HCEC 1CT (cell line): ENCODE measurements around the gene MKNK2.

Experiments used
- DNase-seq: peaks from one replicate; pipeline ENCODE4 v3.0.0-alpha.2; 2017

MKNK2 gene

DNA sequence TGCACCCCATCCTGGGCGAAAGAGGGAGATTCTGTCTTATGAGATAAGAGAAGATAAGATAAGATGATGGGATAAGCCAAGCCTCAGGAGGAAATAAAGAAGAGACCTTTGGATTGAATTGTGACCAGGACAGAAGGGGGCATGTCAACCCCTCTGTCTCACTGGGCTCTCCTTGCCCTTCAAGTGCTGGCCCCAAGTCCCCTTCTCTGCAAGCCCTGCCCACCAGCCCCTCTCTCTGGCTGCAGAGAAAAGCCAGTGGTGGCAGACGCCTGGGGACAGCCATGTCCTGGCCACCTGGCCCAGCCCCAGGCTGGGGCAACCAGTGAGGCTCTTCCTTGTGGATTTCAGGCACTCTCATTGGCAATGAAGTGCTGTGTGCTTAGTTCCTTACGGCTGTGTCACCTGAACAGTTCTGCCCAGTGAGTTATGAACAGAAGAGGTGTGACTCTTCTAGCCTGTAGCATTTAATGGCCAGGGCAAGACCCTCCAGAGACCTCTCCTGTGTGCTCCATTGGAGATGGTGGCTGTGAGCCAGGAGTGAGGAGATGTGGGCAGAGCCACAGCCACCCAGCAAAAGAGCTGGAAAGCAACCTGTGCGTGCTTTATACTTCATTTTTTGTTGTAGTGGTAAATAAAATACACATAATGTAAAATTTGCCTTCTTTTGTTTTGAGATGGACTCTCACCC lies 29.4 kb downstream of the MKNK2 start:
- no peak for DNase-seq

DNA sequence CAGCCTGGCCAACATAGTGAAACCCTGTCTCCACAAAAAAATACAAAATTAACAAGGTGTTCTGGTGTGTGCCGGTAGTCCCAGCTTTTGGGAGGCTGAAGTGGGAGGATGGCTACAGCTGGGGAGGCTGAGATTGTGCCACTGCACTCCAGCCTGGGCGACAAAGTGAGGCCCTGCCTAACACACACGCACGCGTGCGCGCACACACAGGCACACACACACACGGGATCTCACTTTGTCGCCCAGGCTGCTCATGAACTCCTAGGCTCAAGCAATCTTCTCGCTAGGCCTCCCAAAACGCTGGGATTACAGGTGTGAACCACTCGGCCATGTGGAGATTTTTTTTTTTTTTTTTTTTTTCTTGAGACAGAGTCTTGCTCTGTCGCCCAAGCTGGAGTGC lies 32.3 kb downstream of the MKNK2 start:
- DNase-seq = no peak

DNA sequence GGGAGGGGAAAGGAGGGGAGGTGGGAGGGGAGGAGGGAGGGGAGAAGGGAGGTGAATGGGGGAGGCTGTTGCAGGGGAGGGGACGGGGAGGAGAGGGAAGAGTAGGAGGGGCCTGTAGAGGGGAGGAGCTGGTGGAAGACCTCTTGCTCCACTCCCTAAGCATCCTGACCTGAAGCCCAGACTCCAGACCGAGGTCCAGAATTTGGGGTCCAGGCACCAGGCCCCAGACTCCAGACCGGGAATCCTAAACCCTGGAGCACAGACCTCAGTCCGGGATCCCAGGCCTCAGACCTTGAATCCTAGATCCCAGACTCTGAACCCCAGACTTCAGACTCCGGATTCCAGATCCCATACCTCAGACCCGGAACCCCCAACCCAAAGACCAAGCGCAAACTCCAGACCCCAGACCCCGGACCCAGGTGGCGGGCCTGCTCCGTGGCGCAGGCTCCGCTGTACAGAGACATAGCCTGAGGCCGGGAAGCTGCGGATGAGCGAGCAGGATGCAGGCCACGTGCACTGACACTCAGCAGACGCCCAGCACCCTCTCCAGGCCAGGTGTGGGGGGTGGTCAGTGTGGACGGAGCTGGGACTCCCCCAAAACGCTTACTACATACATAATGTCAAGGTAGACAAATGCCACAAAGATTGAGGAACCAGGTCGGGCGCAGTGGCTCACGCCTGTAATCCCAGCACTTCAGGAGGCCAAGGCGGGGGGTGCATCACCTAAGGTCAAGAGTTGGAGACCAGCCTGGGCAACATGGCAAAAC lies 34.8 kb downstream of the MKNK2 start:
- peak; percentile 88 for DNase-seq

DNA sequence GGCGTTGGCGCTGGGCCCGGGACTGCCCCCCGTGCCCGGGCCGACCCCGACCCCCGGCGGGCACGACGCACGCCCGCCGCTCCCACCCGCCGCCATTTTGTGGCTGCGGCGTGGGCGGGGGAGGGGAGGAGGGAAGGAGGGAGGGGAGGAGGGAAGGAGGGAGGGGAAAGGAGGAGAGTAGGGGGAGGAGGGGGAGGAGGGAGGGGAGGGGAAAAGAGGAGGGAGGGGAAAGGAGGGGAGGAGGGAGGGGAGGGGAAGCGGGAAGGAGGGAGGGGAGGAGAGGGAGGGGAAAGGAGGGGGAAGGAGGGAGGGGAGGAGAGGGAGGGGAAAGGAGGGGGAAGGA lies 35.5 kb downstream of the MKNK2 start, which contains the start of gene BTBD2:
BTBD2 (minus strand) TSS at position 107 of the 343 bp plus-strand sequence; CDS start at position 96, 11 bp downstream.
- peak; percentile 69 for DNase-seq

DNA sequence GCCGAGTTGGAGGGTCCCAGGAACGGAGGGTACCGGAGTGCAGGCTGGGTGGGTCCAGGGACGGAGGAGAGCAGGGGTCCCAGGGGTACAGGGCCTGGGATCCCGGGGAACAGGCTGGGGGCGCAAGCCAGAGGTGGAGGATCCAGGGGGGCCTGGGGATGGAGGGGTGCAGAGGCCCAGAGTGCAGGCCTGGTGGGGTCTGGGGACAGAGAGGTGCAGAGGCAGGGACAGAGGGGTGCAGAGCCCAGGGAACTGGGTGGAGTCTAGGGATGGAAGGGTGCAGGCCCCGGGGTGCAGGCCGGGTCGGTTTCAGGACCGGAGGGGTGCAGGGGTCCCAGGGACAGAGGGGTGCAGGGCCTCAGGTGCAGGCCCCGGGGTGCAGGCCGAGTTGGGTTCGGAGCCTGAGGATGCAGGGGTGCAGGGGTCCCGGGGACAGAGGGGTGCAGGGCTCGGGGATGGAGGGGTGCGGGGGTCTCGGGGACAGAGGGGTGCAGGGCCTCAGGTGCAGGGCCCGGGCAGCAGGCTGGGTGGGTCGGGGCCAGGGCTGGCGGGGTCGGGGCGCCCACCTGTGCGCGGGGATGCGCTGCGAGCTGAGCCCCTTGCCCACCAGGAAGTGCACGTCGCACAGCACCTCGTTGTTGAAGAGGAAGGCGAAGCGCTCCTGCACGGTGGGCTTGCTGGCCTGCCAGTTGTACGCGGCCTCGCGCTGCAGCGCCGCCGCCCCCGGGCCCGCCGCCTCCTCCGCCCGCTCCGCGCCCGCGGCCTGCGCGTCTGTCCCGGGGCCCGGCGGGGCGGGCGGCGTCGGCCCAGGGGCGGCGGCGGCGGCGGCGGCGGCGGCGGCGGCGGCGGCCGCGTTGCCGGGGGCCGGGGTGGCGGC lies 36.1 kb downstream of the MKNK2 start:
- no peak for DNase-seq

DNA sequence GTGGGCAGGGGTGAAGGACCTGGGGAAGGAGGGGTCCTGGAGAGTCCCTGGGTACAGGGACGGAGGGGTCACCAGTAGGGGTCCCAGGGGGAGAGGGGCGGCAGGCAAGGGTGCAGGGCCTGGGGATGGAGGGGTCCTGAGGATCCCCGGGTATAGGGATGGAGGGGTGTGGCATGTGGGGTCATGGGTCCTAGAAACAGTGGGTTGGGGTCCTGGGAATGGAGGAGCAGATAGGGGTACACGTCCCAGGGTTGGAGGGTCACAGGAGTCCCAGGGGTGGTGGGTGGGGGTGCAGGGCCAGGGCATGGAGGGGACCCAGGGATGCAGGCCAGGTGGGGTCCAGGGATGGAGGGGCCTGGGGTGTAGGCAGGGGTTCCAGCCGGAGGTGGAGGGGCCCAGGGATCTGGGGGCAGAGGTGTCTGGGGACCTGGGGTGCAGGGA lies 36.9 kb downstream of the MKNK2 start:
- no peak for DNase-seq

DNA sequence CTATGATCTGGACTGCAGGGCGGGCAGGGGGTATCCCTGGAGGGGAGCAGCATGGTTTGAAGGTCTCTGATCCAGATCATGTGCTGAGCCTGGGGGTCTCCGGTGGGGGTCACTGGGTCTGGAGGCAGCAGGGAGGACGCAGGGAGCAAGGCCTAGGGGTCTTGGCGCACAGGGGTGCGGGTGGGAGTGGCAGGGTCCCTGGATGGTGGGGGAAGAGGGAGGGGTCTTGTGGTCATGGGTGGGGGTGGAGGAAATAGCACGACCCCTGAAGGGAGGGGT lies 37.4 kb downstream of the MKNK2 start:
- no peak for DNase-seq

DNA sequence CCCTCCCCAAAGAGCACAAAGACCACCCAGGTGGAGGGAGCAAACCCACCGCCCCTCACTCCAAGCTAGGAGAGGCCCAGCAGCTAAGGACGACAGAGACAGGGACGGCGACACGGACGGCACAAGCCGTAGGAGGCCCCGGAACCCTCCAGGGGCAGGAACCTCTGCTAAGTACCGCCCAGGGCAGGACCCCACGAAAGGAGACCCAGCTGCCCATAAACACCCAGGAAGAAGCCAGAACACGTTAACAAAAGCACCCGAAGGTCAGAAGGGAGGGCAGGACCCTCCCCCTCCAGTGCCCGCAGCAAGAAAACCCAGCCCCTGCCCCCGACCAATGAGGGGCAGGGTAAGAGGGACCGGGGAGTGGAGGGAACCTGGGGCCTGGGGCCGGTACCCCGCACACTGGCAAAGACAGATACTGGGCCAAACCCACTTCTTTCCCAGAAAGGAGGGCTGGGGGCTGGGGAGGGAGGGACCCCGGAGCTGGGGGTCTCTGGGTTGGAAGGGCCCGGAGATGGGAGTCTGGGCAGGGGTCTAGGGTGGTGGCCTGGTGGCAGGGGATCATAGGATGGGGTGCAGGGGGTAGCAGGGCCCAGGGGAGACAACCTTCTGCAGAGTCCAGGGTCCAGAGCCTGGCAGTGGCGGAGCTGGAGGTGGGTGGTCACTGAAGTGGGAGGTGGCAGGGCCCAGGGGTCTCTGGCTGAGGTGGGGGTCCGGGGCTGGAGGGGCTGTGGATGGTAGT lies 37.9 kb downstream of the MKNK2 start:
- DNase-seq = no peak

DNA sequence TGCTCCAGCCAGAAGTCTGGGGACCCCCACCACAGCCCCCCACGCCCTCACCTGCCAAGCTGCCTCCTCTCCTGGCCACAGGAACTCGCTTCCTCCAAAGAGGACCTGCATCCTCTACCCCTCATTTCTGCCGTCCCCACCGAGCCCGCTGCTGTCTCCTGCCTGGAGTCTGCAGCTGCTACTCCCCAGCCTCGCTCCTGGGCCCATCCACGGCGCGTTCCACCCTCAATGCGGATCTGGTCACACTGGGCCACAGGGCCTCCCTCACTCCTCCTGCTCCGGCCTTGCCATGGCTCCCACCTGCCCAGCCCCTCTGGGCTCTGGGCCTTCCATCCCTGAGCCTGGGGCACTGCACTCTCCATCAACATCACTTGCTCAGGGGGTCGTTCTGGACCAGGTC lies 39.9 kb downstream of the MKNK2 start:
- DNase-seq = no peak

DNA sequence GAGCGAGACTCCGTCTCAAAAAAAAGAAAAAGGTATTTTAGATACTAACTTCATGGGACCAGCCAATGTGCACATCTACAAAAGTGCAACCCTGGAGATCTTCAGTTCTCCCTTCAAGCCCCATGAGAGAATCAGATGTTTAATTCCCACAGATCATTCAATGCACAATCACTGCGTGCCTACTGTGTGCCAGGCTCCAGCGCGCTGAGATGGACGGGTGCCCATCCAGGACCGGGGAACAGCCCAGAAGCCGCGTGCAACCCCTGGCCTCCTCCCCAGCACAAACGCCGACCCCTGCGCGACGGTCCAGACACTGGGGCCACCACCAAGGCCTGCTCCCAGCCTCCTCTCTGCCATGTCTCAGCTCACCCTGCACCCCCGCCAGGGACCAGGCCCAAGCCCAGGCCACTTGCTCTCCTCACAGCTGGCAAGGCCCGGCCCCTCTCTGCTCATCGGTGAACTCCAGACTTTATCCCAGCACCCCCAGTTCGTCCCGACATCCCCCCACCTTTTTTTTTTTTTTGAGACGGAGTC lies 40.8 kb downstream of the MKNK2 start:
- no peak for DNase-seq

DNA sequence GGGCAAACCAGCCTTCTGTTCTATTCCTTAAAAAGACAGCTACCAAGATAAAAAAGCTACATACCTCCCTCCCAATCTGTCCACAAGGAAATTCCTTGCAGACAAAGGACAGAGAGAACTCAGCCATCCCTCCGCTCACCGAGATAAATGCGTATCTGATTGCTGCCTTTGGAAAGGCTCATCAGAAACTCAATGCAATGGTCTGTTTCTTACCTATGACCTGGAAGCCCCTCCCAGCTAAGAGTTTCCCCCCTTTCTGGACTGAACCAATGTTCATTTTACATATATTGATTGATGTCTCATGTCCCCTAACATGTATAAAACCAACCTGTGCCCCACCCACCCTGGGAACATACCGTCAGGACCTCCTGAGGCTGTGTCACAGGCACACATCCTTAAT lies 47.2 kb downstream of the MKNK2 start:
- DNase-seq = no peak

DNA sequence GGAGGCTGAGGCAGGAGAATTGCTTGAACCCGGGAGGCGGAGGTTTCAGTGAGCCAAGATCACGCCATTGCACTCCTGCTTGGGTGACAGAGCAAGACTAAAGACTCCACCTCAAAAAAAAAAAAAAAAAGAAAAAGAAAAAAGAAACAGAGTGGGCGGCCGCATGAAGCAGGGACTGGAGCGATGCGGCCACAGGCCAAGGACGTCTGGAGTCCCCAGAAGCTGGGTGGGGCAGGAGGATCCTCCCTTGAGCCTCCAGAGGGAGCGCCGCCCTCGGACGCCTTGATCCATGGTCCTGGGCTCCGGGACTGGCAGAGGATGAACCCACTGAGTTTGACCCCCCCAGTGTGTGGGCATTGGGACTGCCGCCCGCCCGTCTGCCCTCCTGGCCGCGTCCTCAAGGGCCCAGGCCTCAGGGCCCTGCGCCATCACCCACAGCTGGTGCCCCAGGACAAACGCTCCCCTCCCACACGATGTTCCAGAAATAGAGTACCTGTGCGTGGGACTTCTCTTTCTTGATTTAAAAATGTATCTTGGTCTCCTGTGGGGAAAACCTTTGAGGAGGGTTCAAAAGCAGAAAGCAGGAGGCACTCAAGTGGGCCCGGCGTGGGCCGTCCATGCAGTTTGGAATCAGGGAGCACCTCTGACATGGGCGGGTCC lies 51.1 kb downstream of the MKNK2 start:
- DNase-seq = no peak

DNA sequence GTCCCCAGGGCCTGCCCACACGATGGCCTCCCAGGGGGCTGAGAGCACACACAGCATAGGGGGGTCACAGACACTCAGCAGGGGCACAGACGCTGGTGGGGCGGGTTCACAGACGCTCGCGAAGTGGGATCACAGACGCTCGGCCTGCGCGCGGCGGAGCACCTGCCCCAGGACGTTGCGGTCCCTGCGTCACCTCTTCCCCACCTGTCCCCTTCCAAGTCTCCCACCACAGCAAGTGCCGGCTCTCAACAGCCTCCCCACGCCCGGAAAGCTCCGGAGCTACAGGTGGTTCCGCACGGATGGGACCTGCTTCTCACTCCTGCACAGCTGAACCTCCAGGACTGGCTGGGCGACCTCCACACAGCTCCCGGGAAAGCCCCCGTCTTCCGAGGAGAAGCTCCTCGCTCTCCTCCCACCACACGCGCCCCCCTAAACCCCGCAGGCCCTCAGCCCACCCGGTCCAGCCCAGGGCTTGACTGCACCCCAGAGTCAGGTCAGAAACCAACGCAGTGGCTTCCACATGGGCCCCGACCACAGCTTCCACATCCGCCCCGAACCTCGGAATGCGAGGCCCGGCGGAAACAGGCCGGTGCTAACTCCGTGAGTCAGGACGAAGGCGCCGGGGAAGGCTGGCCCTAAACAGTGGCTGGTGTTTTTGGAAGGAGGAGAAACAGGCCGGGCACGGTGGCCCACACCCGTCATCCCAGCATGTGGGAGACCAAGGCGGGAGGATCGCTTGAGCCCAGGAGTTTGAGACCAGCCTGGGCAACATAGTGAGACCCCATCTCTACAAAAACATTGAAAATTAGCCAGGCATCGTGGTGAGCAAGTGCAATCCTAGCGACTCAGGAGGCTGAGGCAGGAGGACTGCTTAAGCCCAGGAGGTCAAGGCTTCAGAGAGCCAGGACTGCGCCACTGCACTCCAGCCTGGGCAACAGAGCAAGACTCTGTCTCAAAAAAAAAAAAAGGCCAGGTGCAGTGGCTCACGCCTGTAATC lies 52.0 kb downstream of the MKNK2 start:
- no peak for DNase-seq

DNA sequence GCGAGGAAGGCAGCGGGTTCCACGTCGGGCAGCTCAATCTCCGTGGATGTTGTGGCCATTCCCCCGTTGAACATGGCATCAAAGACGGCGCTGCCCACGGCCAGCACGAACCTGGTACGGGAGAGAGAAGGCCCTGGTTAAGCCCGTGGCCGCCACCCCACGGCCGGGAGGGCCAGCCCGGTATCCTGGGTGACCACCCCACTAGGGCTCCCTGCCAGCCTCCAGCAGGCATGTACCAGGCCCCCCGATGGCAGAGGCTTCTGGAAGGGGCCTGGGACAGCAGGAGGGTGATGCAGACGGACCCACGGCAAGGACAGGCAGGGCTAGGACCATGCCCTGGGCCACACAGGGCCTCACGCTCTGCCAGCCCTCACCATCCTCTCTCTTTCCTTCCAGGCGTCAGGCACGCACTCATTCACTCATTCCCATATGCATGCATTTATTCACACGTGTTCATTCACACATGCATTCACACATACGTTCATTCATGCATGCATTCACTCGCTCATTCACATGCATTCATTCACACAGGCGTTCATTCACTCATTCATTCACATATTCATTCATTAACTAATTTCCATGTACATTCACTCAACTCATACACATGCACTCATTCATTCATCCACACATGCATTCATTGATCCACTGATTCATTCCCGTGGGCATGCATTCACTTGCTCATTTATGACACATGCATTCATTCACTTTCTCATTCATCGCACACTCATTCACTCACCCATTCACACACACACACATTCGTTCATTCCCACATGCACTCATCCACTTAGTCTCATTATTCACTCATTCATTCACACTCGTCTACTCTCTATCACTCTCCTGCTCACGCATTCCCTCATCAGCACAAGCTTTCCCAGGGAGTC lies 53.5 kb downstream of the MKNK2 start:
- no peak for DNase-seq

DNA sequence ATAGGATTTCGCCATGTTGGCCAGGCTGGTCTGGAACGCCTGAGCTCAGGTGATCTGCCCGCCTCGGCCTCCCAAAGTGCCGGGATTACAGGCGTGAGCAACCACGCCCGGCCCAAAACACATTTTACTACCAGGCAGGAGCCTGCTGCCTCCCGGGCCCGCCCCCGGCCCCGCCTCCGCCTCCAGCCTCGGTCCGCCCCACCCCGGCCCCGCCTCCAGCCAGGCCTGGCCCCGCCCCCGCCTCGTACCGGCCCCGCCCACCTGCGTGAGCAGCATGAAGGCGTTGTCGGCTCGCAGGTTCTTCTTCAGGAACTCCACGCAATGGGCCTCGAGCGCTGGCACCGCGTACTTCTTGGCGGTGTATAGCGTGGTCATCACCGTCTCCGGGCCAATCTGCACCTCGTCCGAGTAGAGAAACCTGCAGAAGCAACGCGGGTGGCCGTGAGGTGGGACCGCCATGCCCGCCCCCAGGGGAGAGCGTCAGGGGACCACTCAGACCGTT lies 58.2 kb downstream of the MKNK2 start:
- no peak for DNase-seq

DNA sequence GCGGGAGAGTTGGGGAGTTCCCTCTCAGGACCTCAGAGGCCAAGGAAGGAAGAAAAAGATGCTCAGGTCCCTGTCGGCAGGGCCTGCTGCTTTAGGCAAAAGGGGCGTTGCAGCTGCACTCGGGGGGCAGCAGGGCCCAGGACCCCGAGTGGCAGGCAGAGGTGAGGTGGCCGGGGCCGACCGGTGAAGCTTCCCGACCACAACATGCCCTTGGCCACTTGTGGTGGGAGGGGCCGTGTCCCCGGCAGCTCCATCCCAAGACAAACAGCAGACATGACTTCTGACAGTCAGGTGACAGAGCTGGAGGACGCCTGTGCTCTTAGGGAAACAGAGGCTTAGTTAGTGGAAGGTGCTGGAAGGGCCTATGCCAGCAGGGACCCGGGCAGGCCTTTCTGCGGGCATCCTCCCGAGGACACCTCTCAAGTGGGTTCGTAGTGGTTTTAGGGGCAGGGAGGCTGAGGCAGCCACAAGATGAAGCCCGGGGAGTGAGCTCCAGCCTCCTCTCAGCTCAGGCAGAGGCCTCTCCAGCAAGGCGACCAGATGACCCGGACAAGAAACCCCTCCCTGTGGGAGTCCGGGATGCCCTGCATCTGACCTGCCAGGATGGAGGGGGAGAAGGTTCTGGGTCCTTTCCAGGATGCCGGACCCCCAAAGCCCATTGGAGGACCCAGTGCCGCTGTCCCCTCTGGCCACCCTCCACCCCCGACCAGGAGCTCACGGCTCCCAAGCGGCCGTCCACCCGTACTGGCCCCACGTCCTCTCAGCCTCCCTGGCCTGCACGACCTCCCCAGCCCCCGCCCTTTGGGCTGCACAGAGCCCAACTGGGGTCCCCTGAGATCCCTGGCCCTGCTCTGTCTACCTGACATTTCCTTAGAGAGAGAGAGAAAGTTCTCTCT lies 59.8 kb downstream of the MKNK2 start:
- no peak for DNase-seq

DNA sequence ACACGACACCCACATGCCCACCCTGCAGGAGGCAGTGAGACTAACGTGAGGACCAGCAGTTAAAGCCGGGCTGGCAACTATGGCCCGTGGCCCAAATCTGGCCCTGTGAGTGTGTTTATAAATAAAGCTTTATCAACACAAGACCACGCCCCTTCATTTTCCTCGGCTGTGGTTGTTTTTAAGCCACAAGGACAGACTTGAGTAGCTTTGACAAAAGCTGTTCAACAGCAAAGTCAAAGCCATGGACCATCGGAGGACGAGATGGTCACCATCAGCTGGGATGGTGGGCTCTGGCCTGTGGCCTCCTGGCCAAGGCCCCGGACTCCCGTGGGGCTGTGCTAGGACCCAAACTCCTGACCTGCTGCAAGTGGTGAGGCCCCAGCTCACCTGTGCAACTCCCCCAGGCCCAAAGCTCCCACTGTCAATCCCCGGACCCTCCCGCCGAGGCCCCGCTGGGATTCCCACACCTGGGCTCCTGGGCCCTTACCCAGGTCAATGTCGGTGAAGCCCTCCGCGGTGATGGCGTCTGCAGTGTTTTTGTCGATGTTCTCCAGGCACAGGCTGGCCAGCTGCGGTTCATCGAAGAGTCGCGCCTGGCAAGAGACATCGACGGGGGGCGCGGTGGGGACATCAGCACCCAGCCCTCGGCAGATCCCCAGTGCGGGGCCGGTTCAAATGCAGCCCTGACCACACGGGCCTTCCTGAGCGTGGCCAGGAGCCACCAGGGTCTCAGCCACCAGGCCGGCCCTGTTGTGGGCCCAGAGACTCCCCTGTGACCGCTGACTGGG lies 60.6 kb downstream of the MKNK2 start:
- no peak for DNase-seq
